ENCODE measurements around the gene ARHGAP10. TPM values are rescaled to one million over a fixed set of nuclear protein-coding genes. Genes with fewer than 3 reads are reported as not detected.

ARHGAP10 gene
- total RNA-seq, 1 donor from 2014 or later = 4.6 TPM

DNA sequence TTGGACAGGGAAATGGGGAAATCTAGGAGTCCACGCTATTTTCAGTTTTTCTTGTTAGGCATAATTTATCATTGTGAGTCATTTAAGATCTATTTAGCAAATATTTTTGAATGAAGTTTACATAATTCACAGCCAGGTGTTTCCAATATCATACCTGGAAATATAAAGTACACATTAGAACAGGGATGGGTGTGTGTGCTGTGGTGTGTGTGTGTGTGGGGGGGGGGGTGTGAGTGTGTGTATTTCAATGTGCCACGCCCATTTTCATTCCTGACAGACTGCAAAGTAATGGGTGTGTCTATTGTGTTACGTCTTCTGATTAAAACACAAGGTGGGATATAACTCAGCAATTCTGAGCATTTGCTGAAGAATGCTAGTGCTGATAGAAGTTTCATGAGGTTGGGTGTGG is 33.2 kb downstream of the ARHGAP10 start:
- TF ChIP-seq, protein P1, sequence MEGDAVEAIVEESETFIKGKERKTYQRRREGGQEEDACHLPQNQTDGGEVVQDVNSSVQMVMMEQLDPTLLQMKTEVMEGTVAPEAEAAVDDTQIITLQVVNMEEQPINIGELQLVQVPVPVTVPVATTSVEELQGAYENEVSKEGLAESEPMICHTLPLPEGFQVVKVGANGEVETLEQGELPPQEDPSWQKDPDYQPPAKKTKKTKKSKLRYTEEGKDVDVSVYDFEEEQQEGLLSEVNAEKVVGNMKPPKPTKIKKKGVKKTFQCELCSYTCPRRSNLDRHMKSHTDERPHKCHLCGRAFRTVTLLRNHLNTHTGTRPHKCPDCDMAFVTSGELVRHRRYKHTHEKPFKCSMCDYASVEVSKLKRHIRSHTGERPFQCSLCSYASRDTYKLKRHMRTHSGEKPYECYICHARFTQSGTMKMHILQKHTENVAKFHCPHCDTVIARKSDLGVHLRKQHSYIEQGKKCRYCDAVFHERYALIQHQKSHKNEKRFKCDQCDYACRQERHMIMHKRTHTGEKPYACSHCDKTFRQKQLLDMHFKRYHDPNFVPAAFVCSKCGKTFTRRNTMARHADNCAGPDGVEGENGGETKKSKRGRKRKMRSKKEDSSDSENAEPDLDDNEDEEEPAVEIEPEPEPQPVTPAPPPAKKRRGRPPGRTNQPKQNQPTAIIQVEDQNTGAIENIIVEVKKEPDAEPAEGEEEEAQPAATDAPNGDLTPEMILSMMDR (IDR thresholded peaks at IDR 0.05; ENCODE audit: unreplicated experiment) = no peak
- Mint-ChIP-seq H3K27me3 (ENCODE audit: unreplicated experiment) (no peaks in the 10 kb centered on the region), H3K9me3 (ENCODE audit: unreplicated experiment) (no peaks in the 10 kb centered on the region), H3K36me3 (ENCODE audit: low read depth, unreplicated experiment) (no peaks in the 10 kb centered on the region), H3K4me3 (ENCODE audit: unreplicated experiment) (no peak overlapping the region), H3K4me1 (ENCODE audit: unreplicated experiment) (no peaks in the 10 kb centered on the region), H3K27ac (ENCODE audit: unreplicated experiment) (no peak overlapping the region)
- DNase-seq (ENCODE audit: low spot score) = no peak

DNA sequence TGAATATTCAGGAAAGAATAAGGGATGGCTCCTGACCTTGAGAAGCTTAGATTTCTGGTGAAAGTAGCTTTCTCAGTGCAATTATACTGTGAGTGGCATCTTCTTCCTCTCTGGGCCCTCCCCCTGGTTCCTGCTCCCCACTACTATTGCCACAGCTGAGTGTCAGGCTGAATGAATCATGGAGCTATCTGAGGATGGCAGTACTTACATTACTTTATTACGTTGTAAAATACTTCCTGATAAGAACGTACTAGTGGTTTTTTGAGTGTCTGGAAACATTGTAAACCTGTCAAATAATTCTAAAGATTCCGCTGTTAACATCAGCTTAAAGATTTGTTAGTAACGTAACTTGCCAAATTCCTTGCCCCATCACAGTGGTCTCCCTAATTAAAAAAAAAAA is 36.2 kb downstream of the ARHGAP10 start:
- Mint-ChIP-seq H3K9me3 (ENCODE audit: unreplicated experiment) (no peaks in the 10 kb centered on the region), H3K36me3 (ENCODE audit: low read depth, unreplicated experiment) (no peaks in the 10 kb centered on the region), H3K4me3 (ENCODE audit: unreplicated experiment) (no peak overlapping the region), H3K27me3 (ENCODE audit: unreplicated experiment) (no peaks in the 10 kb centered on the region), H3K4me1 (ENCODE audit: unreplicated experiment) (peaks cover 3% of the 10 kb centered on the region), H3K27ac (ENCODE audit: unreplicated experiment) (no peak overlapping the region)
- TF ChIP-seq, protein P1 (IDR thresholded peaks at IDR 0.05; ENCODE audit: unreplicated experiment) = no peak
- no peak for DNase-seq (ENCODE audit: low spot score)

DNA sequence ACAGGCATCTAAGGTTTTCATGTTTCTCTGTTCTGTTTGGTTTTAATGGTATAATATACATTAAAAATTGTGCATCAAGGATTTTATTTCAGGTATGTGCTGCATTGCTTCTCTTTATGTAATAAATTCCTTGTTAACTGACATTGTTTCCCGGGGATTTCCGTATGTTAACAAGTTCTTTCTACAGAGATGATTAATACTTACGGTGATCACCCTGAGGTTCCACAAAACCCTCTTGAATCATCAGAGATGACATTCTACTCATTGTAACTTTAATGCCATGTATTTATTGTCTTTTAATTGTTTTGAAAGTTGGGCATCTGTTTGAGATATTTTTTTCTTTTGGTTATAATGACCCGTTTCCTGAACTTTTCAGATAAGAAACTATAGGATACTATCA is 37.5 kb downstream of the ARHGAP10 start:
- TF ChIP-seq, protein P1 (IDR thresholded peaks at IDR 0.05; ENCODE audit: unreplicated experiment) = no peak

DNA sequence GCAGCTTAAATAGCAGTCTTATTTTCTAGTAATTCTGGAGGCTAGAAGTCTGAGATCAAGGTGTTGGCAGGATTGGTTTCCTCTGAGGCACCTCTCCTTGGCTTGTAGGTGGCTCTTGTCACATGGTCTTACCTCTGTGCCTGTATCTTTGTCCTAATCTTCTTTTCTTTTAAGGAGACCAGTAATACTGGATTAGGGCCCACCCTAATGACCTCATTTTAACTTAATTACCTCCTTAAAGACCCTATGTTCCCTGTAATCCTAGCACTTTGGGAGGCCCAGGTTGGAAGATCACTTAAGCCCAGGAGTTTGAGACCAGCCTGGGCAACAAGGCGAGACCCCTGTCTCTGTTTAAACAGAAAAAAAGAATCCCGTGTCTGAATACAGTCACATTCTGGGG is 38.9 kb downstream of the ARHGAP10 start:
- DNase-seq (ENCODE audit: low spot score) = no peak

More for the DNA sequence above, 37.5 kb downstream of the ARHGAP10 start:
- H3K9me3 Mint-ChIP-seq (ENCODE audit: unreplicated experiment) = no peaks in the 10 kb centered on the region
- H3K36me3 Mint-ChIP-seq (ENCODE audit: low read depth, unreplicated experiment) = no peaks in the 10 kb centered on the region
- no peak for DNase-seq (ENCODE audit: low spot score)
- H3K4me3 Mint-ChIP-seq (ENCODE audit: unreplicated experiment) = no peak overlapping the region
- no peak overlapping the region for H3K27ac Mint-ChIP-seq (ENCODE audit: unreplicated experiment)
- H3K27me3 Mint-ChIP-seq (ENCODE audit: unreplicated experiment) = no peaks in the 10 kb centered on the region
- H3K4me1 Mint-ChIP-seq (ENCODE audit: unreplicated experiment) = peaks cover 3% of the 10 kb centered on the region

DNA sequence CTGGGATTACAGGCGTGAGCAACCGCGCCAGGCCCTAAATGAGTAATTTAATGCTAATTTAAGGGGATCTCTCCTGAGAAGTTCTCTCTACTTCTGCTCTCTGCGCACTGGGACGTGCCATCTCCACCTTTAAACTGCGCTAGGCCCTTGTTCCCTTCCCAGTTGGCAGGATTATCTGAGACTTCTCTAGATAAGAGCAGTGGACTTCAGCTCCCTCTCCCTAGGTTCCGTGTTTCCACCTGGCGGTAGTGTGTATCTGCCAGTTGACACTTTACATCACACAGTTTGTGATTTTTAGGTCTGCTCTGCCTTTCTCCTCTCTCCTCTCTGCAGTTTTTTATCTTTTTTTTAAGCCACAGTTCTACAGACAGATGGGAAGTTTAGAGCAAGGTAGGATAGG is 40.2 kb downstream of the ARHGAP10 start:
- Mint-ChIP-seq H3K36me3 (ENCODE audit: low read depth, unreplicated experiment) (no peaks in the 10 kb centered on the region), H3K9me3 (ENCODE audit: unreplicated experiment) (no peaks in the 10 kb centered on the region), H3K4me3 (ENCODE audit: unreplicated experiment) (no peak overlapping the region), H3K27ac (ENCODE audit: unreplicated experiment) (no peak overlapping the region), H3K27me3 (ENCODE audit: unreplicated experiment) (no peaks in the 10 kb centered on the region), H3K4me1 (ENCODE audit: unreplicated experiment) (peaks cover 3% of the 10 kb centered on the region)
- TF ChIP-seq, protein P1 (IDR thresholded peaks at IDR 0.05; ENCODE audit: unreplicated experiment) = no peak
- DNase-seq (ENCODE audit: low spot score) = no peak

More for the DNA sequence above, 38.9 kb downstream of the ARHGAP10 start:
- H3K27me3 Mint-ChIP-seq (ENCODE audit: unreplicated experiment) = no peaks in the 10 kb centered on the region
- H3K27ac Mint-ChIP-seq (ENCODE audit: unreplicated experiment) = no peak overlapping the region
- H3K4me1 Mint-ChIP-seq (ENCODE audit: unreplicated experiment) = peaks cover 3% of the 10 kb centered on the region
- no peaks in the 10 kb centered on the region for H3K9me3 Mint-ChIP-seq (ENCODE audit: unreplicated experiment)
- TF ChIP-seq, protein P1 (IDR thresholded peaks at IDR 0.05; ENCODE audit: unreplicated experiment) = no peak
- no peak overlapping the region for H3K4me3 Mint-ChIP-seq (ENCODE audit: unreplicated experiment)
- no peaks in the 10 kb centered on the region for H3K36me3 Mint-ChIP-seq (ENCODE audit: low read depth, unreplicated experiment)

Measured in endothelial cell (in vitro differentiated cells).